Right lobe of liver (tissue), 6 donors: ENCODE results near the gene EPS8L2. TPM values are rescaled to one million over a fixed set of nuclear protein-coding genes. Genes with fewer than 3 reads are reported as not detected.

Experiments used
- ATAC-seq, 4 donors: fragments of 200-7000 bp; cut with Tn5 transposase; one replicate each; pipeline ENCODE4 v1.9.1; 2020; ENCODE audit warnings: mild to moderate bottlenecking in 4 of 4, moderate library complexity in 4 of 4
- DNase-seq, 3 donors: peaks; one replicate each; pipeline ENCODE4 v3.0.0-alpha.2; 2020
- H3K27ac ChIP-seq, 3 donors: fragments of 200-600 bp; one replicate each; pipeline ENCODE4 v1.8.0; 2022
- H3K27me3 ChIP-seq, 2 donors: fragments of 200-600 bp; one replicate each; pipeline ENCODE4 v1.8.0; 2022
- H3K36me3 ChIP-seq, 4 donors: fragments of 200-600 bp; sonication (generic) in 1 of 4; one replicate each; pipeline versions ENCODE4 v1.5.1 to v1.8.0; 2017 to 2022; ENCODE audit warnings: control low read depth in 1 of 4
- H3K4me1 ChIP-seq, 4 donors: fragments of 200-600 bp; sonication (generic) in 1 of 4; one replicate each; pipeline versions ENCODE4 v1.5.1 to v1.8.0; 2017 to 2022; ENCODE audit warnings: control low read depth in 1 of 4
- H3K4me3 ChIP-seq, 3 donors: fragments of 200-600 bp; one replicate each; pipeline ENCODE4 v1.8.0; 2022
- H3K9me3 ChIP-seq, 4 donors: fragments of 200-600 bp; sonication (generic) in 1 of 4; one replicate each; pipeline versions ENCODE4 v1.5.1 to v1.8.0; 2017 to 2022; ENCODE audit warnings: control low read depth in 1 of 4
- POLR2A ChIP-seq: fragments of 450-650 bp; IDR thresholded peaks from one replicate; pipeline ENCODE4 v1.6.1; 2017; ENCODE audit warnings: antibody characterized with exemption, mild to moderate bottlenecking
- WGBS: methylation state at CpG from one replicate; pipeline ENCODE4 v1.1.6; 2018; ENCODE audit warnings: low coverage, low lambda C conversion rate; ENCODE audit not compliant: insufficient coverage; ENCODE audit errors: missing lambda C conversion rate; 5-methylcytosine and 5-hydroxymethylcytosine counted together
- intact Hi-C, 2 donors: fragments of 100-400 bp; cut with DNase I; formaldehyde crosslinking; loops; one replicate each; pipeline versions ENCODE4 v1.11.2 to v1.14.1; 2022
- total RNA-seq, 6 experiments: library from RNA; depleted of rRNA in 2 of 6; stranded (reverse); fragments of >200 nt in 2 of 6; fragmentation: NEBNext Ultra II Directional in 3 of 6; extraction: Animal tissue kit (Norgen Biotek cat#: 25700) in 3 of 6; gene quantifications; one replicate each; pipeline versions ENCODE4 v1.1.0 to v1.2.4, GENCODE V29; 2016 to 2023
- TF ChIP-seq, protein P1 (sequence below), 4 donors: fragments of 200-600 bp in 3 of 4; fragments of 450-650 bp in 1 of 4; IDR thresholded peaks; one replicate each; pipeline versions ENCODE4 v1.5.1 to v1.8.0; 2016 to 2022; ENCODE audit warnings: antibody characterized with exemption in 4 of 4, mild to moderate bottlenecking in 2 of 4
- donor health status: DM: no; HTN: yes; CAD: no.
- donor health status: DM: no; HTN: no; CAD: no.
- donor health status: DM: no; HTN: no; CAD: no.
- donor health status: DM: no; HTN: yes; CAD: no.
- donor health status: DM: no; HTN: yes; CAD: no.

EPS8L2 gene
- total RNA-seq, 6 experiments from 2014 or later = 95.8 to 184 (median 120) TPM

DNA sequence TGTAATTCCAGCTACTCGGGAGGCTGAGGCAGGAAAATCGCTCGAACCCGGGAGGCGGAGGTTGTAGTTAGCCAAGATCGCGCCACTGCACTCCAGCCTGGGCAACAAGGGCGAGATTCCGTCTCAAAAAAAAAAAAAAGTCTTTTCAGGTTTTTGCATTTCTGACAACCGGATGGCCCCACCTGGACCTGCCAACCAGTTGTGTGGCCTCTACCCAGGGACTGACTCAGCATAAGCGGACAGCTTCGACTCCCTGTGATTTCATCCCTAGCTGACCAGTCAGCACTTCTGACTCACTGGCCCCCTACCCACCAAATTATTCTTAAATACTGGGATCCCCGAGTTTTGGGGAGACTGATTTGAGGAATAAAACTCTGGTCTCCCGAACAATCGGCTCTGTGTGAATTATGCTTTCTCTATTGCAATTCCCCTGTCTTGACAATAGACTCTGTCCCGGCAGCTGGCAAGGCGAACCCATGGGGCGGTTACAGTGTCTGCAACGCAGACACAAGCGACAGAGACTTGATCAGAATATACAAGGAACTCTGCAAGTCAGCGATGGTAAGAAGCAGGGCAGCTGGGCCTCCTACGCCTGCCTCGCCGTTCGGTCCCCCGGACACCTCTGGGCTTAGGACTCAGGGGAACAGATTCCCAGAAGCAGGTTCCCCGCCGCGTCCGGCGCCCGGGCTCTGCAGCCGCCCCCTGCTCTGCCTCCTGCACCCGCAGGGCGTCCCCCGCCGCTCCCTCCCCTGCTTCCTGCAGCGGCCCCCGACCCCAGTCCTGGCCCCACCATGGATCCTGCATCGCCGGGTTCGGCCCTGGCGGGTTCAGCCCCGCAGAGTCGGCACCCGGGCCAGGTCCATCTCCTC, 40.5 kb downstream of the EPS8L2 start:
- DNase-seq (no peak), ATAC-seq (peak; percentile 22 to 42 (median 28))
- H3K27ac ChIP-seq = peak overlapping the region in 2 of 3 donors; percentile 36 to 90
- WGBS = 12% methylated on average over 14 of the region's 46 CpGs
- H3K4me1 ChIP-seq = peaks cover 0 to 26% (median 5%) of the 10 kb centered on the region in 4 donors
- H3K4me3 ChIP-seq = peak overlapping the region; percentile 97 to 99 (median 97)
- H3K36me3 ChIP-seq = no peaks in the 10 kb centered on the region
- intact Hi-C loops = no loop called here
- no peaks in the 10 kb centered on the region for H3K9me3 ChIP-seq
- H3K27me3 ChIP-seq = no peaks in the 10 kb centered on the region
- TF ChIP-seq, protein P1, sequence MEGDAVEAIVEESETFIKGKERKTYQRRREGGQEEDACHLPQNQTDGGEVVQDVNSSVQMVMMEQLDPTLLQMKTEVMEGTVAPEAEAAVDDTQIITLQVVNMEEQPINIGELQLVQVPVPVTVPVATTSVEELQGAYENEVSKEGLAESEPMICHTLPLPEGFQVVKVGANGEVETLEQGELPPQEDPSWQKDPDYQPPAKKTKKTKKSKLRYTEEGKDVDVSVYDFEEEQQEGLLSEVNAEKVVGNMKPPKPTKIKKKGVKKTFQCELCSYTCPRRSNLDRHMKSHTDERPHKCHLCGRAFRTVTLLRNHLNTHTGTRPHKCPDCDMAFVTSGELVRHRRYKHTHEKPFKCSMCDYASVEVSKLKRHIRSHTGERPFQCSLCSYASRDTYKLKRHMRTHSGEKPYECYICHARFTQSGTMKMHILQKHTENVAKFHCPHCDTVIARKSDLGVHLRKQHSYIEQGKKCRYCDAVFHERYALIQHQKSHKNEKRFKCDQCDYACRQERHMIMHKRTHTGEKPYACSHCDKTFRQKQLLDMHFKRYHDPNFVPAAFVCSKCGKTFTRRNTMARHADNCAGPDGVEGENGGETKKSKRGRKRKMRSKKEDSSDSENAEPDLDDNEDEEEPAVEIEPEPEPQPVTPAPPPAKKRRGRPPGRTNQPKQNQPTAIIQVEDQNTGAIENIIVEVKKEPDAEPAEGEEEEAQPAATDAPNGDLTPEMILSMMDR (IDR thresholded peaks at IDR 0.05) = no peak
- TF ChIP-seq POLR2A = no peak

DNA sequence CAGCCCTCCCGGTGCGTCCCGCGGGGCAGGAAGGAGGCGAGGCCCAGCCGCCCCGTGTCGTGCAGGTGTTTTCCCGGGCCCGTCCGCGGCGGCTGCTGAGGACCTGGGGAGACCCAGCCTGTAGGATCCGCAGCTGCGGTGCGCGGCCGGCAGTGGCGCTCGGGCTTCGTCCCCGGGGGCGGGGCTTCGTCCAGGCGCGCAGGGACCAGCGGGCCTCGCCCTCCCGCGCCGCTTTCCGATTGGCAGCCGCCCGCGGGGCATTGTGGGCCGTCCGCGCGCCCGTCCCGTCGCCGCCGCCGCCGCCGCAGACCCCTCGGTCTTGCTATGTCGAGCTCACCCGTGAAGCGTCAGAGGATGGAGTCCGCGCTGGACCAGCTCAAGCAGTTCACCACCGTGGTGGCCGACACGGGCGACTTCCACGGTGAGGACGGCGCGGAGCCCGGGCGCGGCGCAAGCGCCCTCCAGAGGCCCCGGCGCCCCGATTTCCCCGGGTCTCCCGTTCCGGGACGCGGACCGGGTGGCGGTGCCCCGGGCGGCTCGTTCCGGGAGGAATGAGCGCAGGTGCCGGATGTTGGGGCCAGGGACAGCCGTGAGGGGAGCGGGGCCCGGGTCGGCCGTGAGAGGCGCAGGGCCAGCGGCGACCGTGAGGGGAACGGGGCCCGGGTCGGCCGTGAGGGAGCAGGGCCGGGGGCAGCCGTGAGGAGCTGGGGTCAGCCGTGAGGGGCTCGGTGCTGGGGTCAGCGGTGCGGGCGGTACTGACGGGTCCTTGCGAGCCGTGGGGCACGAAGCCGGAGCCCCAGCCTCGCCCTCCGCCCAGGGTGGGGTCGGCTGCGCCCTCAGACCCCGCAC, 41.4 kb downstream of the EPS8L2 start, which contains the start of gene TALDO1:
Gene TALDO1, plus strand, starts transcription at position 307 of the 849 bp plus-strand sequence. Its CDS starts 18 bp downstream, at position 325.
- Histone ChIP-seq H3K36me3 (no peaks in the 10 kb centered on the region), H3K27me3 (no peaks in the 10 kb centered on the region), H3K9me3 (no peaks in the 10 kb centered on the region), H3K4me1 (peaks cover 0 to 26% (median 5%) of the 10 kb centered on the region in 4 donors), H3K27ac (peak within 1 kb of the TSS; percentile 67 to 90 (median 75)), H3K4me3 (peak within 1 kb of the TSS; percentile 97 to 99 (median 97))
- intact Hi-C loops = no loop called here
- peak; percentile 95 for DNase-seq
- TF ChIP-seq, protein P1 (IDR thresholded peaks at IDR 0.05) = peak in 3 of 4 donors; percentile 14 to 35 (median 20)
- peak; percentile 70 for TF ChIP-seq POLR2A
- peak; percentile 97 to 99 (median 98) for ATAC-seq
- WGBS = 3% methylated on average over 16 of the region's 112 CpGs

DNA sequence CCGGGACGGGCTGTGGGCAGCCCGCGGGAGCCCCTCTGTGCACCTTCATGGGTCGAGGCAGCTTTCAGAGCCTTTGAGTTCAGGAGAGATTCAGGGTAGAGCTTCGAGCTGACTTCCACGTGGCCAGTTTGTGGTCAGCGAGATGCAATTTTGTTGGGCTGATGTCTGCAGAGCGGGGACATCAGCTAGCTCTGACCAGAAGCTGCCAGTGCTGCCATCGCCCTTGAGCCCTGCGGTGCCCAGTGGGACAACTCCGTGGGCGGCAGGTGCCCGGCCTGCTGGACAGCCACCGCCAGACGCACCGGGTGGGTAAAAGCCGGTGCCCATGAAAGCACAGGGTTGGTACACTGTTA, 42.0 kb downstream of the EPS8L2 start:
- Histone ChIP-seq H3K36me3 (no peaks in the 10 kb centered on the region), H3K4me1 (peaks cover 0 to 26% (median 5%) of the 10 kb centered on the region in 4 donors), H3K27me3 (no peaks in the 10 kb centered on the region), H3K4me3 (peak overlapping the region; percentile 97 to 99 (median 97)), H3K27ac (peak overlapping the region; percentile 67 to 90 (median 75)), H3K9me3 (no peaks in the 10 kb centered on the region)
- DNase-seq = peak in 1 of 3 donors; percentile 60
- intact Hi-C loops = no loop called here
- TF ChIP-seq POLR2A = no peak
- TF ChIP-seq, protein P1 (IDR thresholded peaks at IDR 0.05) = no peak
- ATAC-seq = peak; percentile 31 to 39 (median 34)
- WGBS = 9% methylated on average over 10 of the region's 18 CpGs

GRCh38 chr11:749731-750130, 43.7 kb downstream of the EPS8L2 start:
- TF ChIP-seq, protein P1 (IDR thresholded peaks at IDR 0.05) = no peak
- no peak for TF ChIP-seq POLR2A
- no peaks in the 10 kb centered on the region for H3K36me3 ChIP-seq
- no peak overlapping the region for H3K27ac ChIP-seq
- H3K27me3 ChIP-seq = no peaks in the 10 kb centered on the region
- peaks cover 0 to 32% (median 5%) of the 10 kb centered on the region in 4 donors for H3K4me1 ChIP-seq
- H3K4me3 ChIP-seq = no peak overlapping the region
- WGBS = 25% methylated on average over 2 of the region's 2 CpGs
- ATAC-seq (no peak), DNase-seq (no peak)
- H3K9me3 ChIP-seq = no peaks in the 10 kb centered on the region
- intact Hi-C loops = loop anchor here in 1 of 2 donors (10.0 kb wide), 1 partner anchor 195 kb away; no protein-coding TSS in a partner anchor
